GM21447 (cell line): ENCODE measurements around the gene KSR2.
"Not testable (repeated sequence)": the region's sequence is repeated elsewhere in the genome, so short reads cannot be mapped to it uniquely, and the experiment has no call there.

ENCODE experiments used
- ATAC-seq: cut with Tn5 transposase; IDR thresholded peaks from one replicate; pipeline ENCODE4 v1.9.1; 2021; ENCODE audit not compliant: unreplicated experiment

KSR2 gene

DNA sequence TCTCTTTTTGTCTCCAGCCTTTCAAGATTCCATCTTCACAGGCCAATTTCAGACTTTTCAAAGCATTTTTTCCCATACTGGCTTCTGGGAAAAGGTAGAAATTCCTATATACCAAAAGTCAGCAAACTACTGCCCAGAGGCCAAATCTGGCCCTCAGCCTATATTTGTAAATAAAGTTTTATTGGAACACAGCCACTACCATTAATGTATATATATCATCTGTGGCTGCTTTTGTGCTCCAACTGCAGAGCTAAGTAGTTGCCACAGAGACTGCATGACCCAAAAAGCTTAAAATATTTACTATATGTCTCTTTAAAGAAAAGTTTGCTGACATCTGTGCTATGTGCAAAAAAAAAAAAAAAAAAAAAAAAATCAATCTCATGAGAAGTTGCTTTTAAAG lies 76.3 kb downstream of the KSR2 start:
- no peak for ATAC-seq

DNA sequence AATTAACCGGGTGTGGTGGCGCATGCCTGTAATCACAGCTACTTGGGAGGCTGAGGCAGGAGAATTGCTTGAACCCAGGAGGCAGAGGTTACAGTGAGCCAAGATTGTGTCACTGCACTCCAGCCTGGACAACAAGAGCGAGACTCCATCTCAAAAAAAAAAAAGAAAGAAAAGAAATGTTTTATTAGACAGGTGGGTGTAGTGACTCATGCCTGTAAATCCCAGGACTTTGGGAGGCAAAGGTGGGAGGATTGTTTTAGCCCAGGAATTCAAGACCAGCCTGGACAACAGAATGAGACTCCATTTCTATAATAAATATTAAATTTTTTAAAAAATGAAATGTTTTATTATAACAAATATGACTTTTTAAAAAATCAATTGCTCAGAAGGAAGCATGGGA lies 77.5 kb downstream of the KSR2 start:
- not testable (repeated sequence) for ATAC-seq

DNA sequence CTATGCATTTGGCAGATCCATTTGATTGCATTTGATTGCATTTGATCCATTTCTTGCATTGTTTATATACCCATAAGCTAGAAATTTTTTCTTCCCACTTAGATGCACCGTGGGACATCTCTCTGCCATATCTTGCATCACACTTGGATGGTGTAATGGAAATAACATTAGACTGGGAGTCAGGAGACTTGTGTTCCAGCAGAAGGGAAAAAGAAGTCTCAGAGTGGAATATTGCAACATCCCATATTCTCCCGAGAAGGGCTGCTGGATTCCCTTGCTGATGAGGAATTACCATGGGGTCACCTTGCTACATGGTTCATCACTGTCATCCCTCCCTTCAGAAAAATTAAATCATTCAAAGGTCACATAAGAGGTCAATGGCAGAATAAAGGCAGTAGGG lies 78.1 kb downstream of the KSR2 start:
- ATAC-seq, result no peak

DNA sequence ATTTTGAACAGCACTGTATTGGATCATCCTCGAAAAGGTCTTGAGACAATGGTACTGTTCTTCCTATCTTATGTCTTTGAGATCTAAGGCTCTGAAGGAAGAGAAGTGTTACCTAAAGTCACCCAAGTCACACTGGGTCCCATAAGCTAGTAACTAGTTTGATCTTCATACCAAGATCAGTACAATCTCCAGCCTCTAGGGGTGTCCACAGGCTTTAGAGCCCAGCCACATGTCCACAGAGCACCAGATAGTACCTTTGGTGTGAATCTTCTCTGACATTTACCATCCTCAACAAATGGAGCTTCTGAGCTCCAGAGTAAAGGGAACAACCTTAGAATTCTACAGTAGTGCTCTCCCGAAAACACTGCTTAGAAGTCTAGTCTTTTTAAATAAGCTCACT lies 78.7 kb downstream of the KSR2 start:
- ATAC-seq, result no peak

DNA sequence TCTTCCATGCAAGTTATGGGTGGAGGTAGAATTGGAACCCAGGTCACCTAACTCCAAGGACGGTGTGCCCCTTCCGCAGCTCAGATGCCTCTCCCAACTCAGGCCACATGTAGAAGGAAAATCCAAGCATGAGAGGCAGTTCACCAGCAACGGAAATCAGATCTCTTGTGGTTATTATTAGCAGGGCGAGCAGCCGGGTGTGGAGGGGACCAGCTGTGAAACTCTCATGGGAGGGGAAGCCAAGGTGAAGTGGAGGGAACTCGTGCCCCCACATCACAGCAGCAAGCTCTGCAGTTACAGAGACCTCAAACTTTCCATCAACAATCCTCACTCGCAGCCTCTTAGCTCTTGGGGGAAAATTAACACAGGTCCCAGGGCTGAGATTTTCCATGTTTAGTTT lies 79.7 kb downstream of the KSR2 start:
- no peak for ATAC-seq

DNA sequence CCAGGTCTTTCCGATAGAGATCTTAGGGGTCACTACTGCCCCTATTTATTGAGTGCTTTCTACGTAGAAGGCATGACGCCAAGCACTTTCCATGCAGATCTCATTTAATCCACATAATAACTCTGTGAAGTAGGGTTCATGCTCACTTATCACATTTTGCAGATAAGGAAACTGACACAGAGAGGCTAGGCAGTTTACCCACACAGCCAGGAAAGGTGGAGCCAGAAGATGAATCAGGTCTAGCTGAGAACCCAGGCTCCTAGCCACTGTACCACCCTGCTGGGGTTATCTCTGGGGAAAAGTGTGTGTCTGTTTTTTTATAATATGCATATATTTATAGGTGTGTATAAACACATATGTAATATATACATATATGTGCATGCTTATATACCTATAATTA lies 83.6 kb downstream of the KSR2 start:
- no peak for ATAC-seq

DNA sequence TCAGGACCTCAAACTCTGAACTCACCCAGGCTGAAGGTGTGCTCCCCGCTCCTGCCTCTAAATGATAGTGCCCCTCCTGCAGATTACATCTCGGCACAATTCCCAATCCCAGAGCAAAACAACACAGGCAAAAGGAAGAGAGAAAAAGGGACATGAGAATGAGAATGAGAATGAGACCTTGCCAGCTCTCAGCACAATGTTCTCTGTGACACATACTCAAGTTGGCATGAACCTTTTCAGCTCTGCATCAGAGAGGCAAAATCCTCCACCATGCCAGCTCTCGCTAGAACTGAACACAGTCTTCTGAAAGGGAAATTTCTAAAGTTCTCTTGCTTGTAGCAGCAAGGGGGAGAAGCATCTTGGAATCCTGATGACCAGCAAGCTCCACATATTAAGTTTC lies 84.6 kb downstream of the KSR2 start:
- ATAC-seq, result no peak

DNA sequence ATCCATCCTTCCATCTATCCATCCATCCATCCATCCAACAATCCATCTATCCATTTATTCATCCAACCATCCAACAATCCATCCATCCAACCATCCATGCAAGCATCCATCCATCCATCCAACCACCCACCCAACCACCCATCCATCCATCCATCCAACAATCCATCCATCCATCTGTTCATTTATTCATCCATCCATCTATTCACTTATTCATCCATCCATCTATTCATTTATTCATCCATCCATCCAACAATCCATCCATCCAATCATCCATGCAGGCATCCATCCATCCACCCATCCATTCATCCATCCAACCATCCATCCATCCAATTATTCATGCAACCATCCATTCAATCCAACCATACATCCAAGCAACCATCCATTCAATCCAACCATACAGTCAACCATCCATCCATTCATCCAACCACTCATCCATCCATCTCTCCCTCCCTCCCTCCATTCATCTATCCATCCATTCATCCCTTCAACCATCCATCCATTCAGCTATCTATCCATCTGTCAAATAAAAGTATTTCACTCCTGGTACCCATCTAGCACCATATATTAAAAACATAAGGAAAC lies 86.1 kb downstream of the KSR2 start:
- ATAC-seq, result no peak

DNA sequence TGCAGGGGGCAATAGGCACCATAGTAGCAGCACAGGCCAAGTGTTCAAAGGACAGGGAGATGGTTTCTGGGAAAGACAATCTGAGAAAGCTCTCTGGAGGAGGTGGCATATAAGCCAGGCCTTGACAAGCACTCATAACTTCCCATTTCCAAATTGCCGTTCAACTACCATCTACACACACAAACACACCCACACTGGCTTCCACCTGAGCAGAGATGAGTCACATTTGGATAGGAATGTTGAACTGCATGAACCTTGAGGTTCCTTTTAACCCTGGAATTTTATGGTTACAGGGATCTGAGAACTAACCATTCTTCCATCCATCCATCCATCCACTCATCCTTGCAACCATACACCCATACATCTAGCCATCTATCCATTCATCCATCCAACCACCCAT lies 86.6 kb downstream of the KSR2 start:
- ATAC-seq, result no peak

DNA sequence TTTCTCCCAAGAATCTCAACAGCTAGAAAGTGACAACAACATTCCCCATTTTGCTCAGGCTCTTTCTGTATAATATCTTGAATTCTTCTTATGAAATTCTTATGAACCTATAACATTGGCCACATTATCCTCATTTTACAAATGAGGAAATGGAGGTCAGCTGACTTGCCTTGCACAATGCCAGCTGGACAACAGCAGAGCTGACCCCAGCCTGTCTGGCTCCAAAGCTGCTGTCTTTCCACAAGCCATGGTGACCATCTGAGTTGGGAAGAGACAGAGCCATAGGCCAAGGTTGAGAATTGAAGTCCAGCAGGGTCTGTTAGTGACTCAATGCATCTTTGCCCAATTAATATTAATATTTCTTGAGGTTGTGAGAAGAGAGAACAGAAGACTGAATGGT lies 87.3 kb downstream of the KSR2 start:
- no peak for ATAC-seq

DNA sequence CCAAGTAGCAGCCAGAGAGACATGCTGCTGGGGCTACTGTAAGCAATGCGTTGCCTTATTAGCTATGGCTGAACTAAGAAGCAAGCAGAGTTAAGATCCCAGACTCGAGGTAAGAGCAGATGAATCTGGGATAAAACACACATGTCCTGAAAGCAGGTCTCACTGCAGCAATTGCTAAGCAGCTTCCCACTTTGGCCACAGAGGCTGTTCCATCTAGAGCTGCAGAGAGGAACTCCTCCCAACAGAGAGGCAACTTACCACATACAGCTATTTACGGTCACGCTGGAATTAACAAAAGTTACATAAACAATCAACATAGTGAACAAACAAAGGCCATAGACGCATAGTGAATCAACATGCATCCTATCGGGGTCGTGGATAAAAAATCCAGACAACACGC lies 90.2 kb downstream of the KSR2 start:
- ATAC-seq, result no peak

DNA sequence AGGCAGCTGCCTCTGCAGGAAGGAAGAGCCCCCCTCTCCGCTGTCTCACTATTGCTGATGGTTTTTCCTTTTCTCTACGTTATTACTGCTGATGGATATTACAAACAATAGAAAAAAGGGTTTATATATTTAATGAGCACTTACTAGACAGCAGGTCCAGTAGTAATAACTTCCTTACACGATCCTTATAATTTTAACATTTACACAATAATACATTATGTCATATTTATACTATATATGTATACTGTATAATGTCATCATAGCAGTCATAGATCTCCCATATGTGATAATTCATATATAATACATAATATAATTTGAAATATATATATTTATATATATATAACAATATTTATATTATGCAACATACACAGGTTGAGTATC lies 92.4 kb downstream of the KSR2 start:
- no peak for ATAC-seq

DNA sequence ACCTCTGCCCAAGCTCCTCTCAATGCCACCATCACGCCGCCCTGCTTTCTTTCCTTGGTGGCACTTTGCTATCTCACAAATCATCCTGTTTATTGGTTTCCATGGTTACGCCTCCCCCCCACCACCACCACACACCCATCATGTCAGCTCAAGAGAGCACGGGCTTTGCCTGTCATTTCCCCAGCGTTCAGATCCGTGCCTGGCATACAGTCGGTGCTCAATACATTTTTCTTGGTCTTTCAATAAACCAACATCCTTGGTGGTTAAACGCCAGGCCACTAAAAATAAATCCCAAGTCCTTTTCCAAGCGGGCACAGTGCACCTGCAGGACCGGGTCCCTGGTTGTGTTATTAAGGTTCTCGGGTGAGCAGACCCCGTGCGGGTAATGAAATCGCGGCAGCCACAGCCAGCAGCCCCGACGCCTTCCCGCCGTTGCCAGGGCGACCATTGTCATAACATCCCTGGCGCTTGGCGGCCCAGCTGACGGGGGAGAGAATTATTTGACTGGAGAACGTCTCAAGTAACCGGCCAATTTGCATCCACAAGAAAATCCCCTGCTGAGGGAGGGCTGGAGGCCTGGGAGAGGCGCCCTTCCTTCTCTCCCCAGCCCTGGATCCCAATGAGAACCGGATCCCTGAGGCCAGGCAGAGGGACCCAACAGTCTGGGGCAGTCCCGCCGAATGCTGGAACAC lies 92.9 kb downstream of the KSR2 start:
- ATAC-seq, result no peak

DNA sequence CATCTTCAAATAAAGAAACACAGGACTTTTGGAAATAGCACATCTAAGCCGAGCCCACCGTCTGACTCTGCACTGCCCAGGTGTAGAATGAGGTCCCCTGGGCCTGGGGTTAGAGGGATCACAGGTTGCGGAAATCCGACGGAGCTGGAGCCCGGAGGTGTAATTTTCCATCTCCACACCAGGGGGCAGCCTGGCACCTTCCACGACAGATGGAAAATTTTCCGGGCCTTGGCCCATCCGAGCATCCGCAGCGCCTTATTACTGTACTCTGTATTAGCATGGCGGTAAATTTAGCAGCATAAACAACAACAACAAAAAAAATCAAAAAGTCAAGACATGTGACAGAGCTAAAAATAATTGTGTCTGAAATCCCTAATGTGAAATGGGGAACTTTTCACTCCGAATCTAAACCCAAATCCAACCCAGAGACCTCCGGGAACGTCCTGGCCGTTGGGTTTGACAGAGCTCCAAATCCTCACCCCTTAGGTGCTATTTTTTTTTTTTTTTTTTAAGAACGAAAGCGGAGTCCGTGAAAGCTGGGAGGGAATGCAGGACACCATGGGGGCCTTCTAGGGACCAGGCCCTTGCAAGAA lies 93.9 kb downstream of the KSR2 start:
- ATAC-seq, result peak; percentile 72

DNA sequence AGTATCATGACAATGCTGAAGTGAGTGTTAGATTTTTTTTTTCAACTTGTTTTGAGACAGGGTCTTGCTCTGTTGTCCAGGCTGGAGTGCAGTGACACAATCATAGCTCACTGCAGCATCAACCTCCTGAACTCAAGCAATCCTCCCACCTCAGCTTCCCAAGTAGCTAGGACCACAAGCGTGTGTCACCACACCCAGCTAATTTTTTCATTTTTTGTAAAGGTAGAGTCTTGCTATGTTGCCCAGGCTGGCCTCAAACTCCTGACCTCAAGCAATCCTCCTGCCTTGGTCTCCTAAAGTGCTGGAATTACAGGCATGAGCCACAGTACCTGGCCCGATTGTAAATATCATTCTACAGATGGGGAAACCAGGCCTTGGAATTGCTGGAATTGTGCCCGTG lies 94.6 kb downstream of the KSR2 start:
- not testable (repeated sequence) for ATAC-seq

DNA sequence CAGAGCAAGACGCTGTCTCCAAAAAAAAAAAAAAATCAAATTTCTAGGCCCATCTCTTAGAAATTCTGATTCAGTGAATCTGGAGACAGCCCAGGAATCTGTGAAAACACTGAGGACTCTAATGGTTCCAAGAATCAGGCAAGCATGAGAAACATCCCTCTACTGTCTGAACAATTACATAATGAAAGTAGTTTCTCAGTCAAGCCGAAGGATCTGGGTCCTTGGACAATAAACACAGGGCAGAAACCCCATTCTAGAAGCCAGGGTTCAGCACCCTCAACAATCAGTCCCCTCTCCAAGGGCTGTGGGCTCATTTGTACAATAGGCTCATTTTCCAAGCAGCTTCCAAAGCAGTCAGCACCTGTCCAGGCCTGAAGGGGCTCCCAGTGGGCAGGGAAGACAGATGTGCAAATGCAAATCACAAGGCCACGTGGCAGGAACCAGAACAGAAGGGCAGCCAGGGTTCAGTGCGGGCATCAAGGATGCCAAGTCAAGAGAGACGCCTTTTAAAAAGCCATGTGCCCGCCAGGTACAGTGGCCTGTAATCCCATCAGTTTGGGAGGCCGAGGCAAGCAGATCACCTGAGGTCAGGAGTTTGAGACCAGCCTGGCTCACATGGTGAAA lies 96.1 kb downstream of the KSR2 start:
- ATAC-seq, result no peak

DNA sequence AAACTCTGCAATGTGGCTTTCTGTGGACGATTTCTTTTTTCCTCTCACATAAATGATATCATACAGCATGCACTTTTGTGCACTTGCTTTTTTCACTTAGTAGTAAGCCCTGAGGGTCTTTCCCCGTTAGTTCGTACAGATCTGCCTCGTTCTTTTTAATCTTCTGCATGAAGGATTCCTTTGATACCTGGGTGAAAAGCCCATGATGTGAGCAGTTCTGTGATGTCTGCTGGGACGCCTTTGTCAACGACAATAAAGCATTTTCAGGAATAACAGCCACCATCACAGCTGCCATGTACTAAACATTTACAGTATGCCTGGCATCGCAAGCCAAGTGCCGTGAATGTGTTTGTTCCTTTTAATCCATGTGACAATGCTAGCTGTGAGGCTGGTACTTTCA lies 99.2 kb downstream of the KSR2 start:
- ATAC-seq, result no peak

DNA sequence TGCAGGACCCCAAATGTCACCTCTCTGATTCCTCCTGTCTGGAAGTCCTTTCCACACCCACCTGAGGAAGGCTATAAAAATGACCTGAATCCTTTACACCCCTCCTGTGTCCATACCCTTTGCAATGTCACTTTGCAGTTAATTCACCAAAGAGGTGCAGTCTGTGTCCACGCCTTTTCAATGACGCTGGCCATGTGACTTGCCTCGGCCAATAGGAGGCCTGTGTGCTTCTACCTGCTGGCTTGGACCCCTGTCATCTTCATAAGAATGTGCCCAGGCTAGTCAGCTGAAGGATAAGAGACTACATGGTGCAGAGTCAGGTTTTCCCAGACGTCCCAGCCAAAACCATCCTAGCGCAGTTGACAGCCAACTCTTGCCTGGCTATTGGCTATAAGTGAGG lies 101.4 kb downstream of the KSR2 start:
- ATAC-seq, result no peak

DNA sequence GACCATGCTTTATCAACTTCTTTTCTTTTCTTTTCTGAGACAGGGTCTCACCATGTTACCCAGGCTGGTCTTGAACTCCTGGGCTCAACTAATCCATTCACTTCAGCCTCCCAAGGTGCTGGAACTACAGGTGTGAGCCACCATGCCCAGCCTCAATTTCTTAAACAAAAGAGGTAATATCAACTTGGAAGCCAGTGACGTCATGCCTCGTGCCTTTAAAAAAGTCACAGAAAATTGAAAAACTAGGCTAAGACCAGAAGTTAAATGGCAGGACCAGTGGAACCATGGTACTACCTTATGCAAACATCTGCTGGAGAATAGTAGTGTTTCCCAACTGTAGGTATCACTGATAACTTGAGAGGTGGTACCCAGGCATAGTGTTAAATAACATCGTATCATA lies 103.3 kb downstream of the KSR2 start:
- no peak for ATAC-seq

DNA sequence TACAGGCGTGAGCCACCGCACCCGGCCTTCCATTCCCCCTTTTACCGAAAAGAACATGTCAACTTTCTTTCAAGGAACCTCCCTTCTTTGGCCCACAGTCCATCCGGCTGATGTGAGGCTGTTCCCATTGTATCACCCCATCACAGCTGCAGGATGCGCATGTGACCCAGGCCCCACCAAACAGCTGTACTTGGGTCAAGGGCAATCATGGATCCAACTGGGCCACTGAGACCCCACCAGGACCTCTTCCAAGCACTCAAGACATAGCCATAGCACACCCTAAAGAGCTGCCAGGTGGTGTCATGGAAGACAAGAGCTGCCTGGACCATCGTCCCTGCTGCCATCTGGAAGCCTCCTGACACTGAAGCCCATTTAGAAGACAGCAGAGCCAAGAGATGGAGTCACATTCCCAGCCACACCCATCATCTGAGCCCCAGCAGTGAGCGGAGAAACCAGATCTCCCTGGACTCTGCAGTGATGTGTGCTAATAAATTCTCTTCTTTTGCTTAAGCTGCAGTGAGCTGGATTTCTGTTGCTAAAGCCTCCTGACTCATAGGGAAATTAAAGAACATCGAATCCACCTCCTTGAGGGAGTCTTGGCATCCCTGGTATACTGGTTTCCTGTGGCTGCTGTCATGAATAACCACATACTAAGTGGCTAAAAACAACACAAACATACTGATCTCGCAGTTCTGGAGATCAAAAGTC lies 105.6 kb downstream of the KSR2 start:
- ATAC-seq, result no peak

DNA sequence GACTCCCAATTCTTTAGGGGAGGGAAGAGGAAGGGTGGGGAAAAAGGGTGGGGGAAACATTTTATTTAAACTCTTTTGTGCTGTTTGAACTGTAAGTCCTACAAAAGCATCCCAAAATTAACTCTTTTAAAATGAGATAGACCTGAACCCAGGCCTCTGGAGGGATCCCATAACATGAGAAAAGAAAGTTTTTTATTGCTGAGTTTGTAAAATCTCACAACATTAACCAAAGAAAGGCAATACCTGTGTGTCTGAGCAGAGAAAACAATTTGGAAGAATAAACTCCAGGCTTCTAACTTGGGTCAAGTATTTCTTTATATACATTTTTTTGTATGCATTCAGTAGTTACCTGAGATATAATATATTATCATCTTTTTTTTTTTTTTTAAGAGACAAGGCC lies 107.1 kb downstream of the KSR2 start:
- ATAC-seq, result no peak

DNA sequence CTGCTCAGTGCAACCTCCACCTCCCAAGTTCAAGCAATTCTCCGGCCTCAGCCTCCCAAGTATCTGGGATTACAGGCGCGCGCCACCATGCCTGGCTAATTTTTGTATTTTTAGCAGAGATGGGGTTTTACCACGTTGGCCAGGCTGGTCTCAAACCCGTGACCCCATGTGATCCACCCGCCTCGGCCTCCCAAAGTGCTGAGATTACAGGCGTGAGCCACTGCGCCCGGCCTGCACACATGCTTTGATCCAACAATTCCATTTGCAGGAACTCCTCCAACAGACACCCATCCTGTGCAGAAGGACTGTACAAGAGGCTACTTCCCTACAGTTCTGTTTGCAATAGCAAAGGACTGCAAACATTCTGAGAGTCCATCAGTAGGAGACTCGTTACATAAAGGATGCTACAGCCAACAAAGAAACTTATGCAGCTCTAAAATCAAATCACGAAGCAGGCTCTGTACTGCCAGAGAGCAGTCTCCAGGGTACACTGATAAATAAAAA lies 108.0 kb downstream of the KSR2 start:
- not testable (repeated sequence) for ATAC-seq
